GM11168 (cell line): ENCODE measurements around the gene VCPKMT.

Experiments used
- in situ Hi-C: fragments of 300-500 bp; cut with MboI; formaldehyde crosslinking; loops from one replicate; pipeline ENCODE4 v1.12.0; 2022; ENCODE audit warnings: low sequenced_read_pairs; ENCODE audit not compliant: unreplicated experiment

Gene VCPKMT

GRCh38 chr14:50070840-50071548 is 45.4 kb downstream of the VCPKMT start:
- in situ Hi-C loops = no loop called here

GRCh38 chr14:50070230-50070629 is 46.1 kb downstream of the VCPKMT start:
- in situ Hi-C loops = no loop called here

GRCh38 chr14:50069325-50069724 is 47.0 kb downstream of the VCPKMT start:
- in situ Hi-C loops = no loop called here

- in situ Hi-C loops = no loop called here
Observed at GRCh38 chr14:50068496-50068895, 47.9 kb downstream of the VCPKMT start.

- in situ Hi-C loops = no loop called here
Observed at GRCh38 chr14:50067723-50068495, 48.5 kb downstream of the VCPKMT start.

- in situ Hi-C loops = no loop called here
Observed at GRCh38 chr14:50065583-50065982, 50.8 kb downstream of the VCPKMT start.

GRCh38 chr14:50064993-50065392 is 51.4 kb downstream of the VCPKMT start:
- in situ Hi-C loops = no loop called here

GRCh38 chr14:50063876-50064420 is 52.4 kb downstream of the VCPKMT start:
- in situ Hi-C loops = no loop called here

GRCh38 chr14:50062438-50063085 is 53.8 kb downstream of the VCPKMT start:
- in situ Hi-C loops = no loop called here

GRCh38 chr14:50061664-50062437 is 54.5 kb downstream of the VCPKMT start:
- in situ Hi-C loops = no loop called here

- in situ Hi-C loops = no loop called here
Observed at GRCh38 chr14:50060871-50061663, 55.3 kb downstream of the VCPKMT start.

GRCh38 chr14:50059763-50060616 is 56.4 kb downstream of the VCPKMT start:
- in situ Hi-C loops = no loop called here
